ENCODE data around the gene TEF. TPM values are rescaled to one million over a fixed set of nuclear protein-coding genes. Genes with fewer than 3 reads are reported as not detected.
A peak's percentile ranks its signal among the peaks of the same experiment; 100 is the strongest.

Gene TEF
- polyA plus RNA-seq, 1 of the 3 experiments (the other 2 are of a cell fraction), result 3.6 TPM

- no peak for TF ChIP-seq YY1 (IDR thresholded peaks at IDR 0.05; ENCODE audit: low read depth)
- TF ChIP-seq RCOR1 (IDR thresholded peaks at IDR 0.05; ENCODE audit: low read length), result no peak
- no peak for TF ChIP-seq POLR2AphosphoS5 (IDR thresholded peaks at IDR 0.05; ENCODE audit: low read depth, low read length)
- TF ChIP-seq NFIC (IDR thresholded peaks at IDR 0.05; ENCODE audit: borderline replicate concordance), result no peak
- TF ChIP-seq EP300 (IDR thresholded peaks at IDR 0.05; ENCODE audit: borderline replicate concordance in 1 of 2, low read depth in 1 of 2, low read length in 1 of 2), result no peak
- TF ChIP-seq ELF1 (IDR thresholded peaks at IDR 0.05), result no peak
- no peak for TF ChIP-seq GATA2 (CRISPR knock-in tag; IDR thresholded peaks at IDR 0.05)
- no peak for TF ChIP-seq RXRA (IDR thresholded peaks at IDR 0.05; ENCODE audit: borderline replicate concordance, low read depth)
- no peak for TF ChIP-seq EZH2phosphoT487 (IDR thresholded peaks at IDR 0.05; ENCODE audit: borderline replicate concordance, low read depth)
- TF ChIP-seq RAD21 (IDR thresholded peaks at IDR 0.05; ENCODE audit: low read length), result no peak
- TF ChIP-seq JUND (IDR thresholded peaks at IDR 0.05), result no peak
- no peak for TF ChIP-seq REST (IDR thresholded peaks at IDR 0.05; ENCODE audit: low read depth, low read length)
- TF ChIP-seq USF1 (IDR thresholded peaks at IDR 0.05; ENCODE audit: borderline replicate concordance, low read depth), result no peak
- no peak for TF ChIP-seq TEAD4 (IDR thresholded peaks at IDR 0.05; ENCODE audit: borderline replicate concordance, insufficient read depth)
- no peak for TF ChIP-seq PBX3 (IDR thresholded peaks at IDR 0.05)
- no peak for TF ChIP-seq RFX5 (IDR thresholded peaks at IDR 0.05; ENCODE audit: low read length)
- H3K4me2 ChIP-seq, result peak overlapping the region; percentile 71; the same call in 1 of the 2 replicates
- H3F3A ChIP-seq (replicated peaks; ENCODE audit: insufficient read depth), result no peaks in the 10 kb centered on the region
- H3K9ac ChIP-seq, result no peak overlapping the region
- H2AFZ ChIP-seq (ENCODE audit: low read depth), result no peak overlapping the region
- no peaks in the 10 kb centered on the region for H3K79me2 ChIP-seq (ENCODE audit: insufficient read depth)
- H4K20me1 ChIP-seq (ENCODE audit: insufficient read depth), result no peaks in the 10 kb centered on the region
- H3K36me3 ChIP-seq (replicated peaks in 1 of 2; ENCODE audit: control insufficient read depth in 1 of 2, insufficient read depth in 2 of 2, low read length in 1 of 2), result no peaks in the 10 kb centered on the region
- ChIA-PET CTCF (interaction anchor here (1.1 to 1.9 kb wide), 4 partner anchors 15 to 231 kb away, joined by 3 to 6 read pairs (median 4); partner anchors contain the start of gene TEF), POLR2A (interaction anchor here (0.9 kb wide), 1 partner anchor 81 kb away, joined by 3 read pairs; no protein-coding TSS in a partner anchor)
- no peaks in the 10 kb centered on the region for H3K9me2 ChIP-seq
- DNase-seq, result no peak
- H3K9me3 ChIP-seq, result no peaks in the 10 kb centered on the region
- H3K4me1 ChIP-seq (ENCODE audit: control insufficient read depth in 1 of 2, insufficient read depth in 2 of 2, low read depth in 1 of 2, low read length in 1 of 2), result peaks cover 0 to 17% of the 10 kb centered on the region in 2 experiments; a peak in 1 of 4 replicates
- WGBS (ENCODE audit: low lambda C conversion rate), result 68% methylated on average over 4 of the region's 17 CpGs
- no peak overlapping the region for H3K27ac ChIP-seq (ENCODE audit: low read depth in 2 of 2, low read length in 1 of 2)
- H3K4me3 ChIP-seq (ENCODE audit: low read depth in 2 of 2, low read length in 1 of 2), result peak overlapping the region in 1 of 2 experiments; percentile 19; a peak in 1 of 4 replicates
- no peaks in the 10 kb centered on the region for H3K27me3 ChIP-seq (ENCODE audit: insufficient read depth)
These were observed 15.3 kb upstream of the TEF start for GRCh38 chr22:41366323-41367029.

Data from SK-N-SH (cell line).